Measurements from ENCODE around the gene CDK17.

CDK17 gene

GRCh38 chr12:96271469-96272199 lies 128.6 kb downstream of the CDK17 start:
- in situ Hi-C loops (cut with MboI; ENCODE audit: low sequenced_read_pairs), result no loop called here

GRCh38 chr12:96266238-96266637 lies 134.0 kb downstream of the CDK17 start:
- in situ Hi-C loops (cut with MboI; ENCODE audit: low sequenced_read_pairs), result no loop called here

GRCh38 chr12:96265836-96266235 lies 134.4 kb downstream of the CDK17 start:
- in situ Hi-C loops (cut with MboI; ENCODE audit: low sequenced_read_pairs), result no loop called here

GRCh38 chr12:96265400-96265799 lies 134.8 kb downstream of the CDK17 start:
- in situ Hi-C loops (cut with MboI; ENCODE audit: low sequenced_read_pairs), result no loop called here

GRCh38 chr12:96263449-96263902 lies 136.8 kb downstream of the CDK17 start:
- in situ Hi-C loops (cut with MboI; ENCODE audit: low sequenced_read_pairs), result no loop called here

DNA sequence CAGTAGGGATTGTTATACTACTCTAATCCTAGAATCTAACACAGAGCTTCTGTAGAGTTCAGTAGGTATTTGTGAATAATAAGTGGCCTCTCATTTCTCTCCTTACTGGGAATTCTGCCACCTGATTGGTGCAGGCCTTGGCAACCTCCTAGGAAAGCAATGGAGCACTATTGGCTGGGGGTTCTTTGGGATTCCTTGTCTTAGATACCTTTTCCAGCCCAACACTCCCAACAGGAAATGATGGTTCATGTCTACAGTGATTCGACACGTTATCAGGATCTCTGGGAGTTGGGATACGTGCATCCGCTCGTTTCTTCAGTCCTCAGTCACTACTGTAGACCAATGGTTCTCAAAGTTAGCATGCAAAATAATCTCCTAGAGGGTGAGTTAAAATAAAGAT lies 138.7 kb downstream of the CDK17 start:
- in situ Hi-C loops (cut with MboI; ENCODE audit: low sequenced_read_pairs), result no loop called here

DNA sequence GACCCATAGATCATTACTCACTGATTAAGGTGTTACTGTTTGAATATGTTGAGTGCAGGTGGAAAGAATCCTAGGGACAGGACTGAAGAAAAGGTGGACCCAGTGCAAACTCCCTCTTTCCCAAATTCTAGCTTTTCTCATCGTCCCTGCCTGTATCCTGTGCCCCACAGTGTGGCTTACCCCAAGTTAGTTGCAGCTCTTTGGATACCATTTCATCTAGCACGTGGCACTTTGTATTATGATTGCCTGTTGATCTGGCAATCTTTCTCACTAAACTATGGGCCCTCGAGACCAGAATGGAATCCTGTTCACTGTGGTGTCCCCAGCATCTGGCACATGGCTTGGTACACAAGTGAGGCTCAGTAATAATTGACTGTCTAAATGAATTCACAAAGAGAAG lies 139.6 kb downstream of the CDK17 start:
- in situ Hi-C loops (cut with MboI; ENCODE audit: low sequenced_read_pairs), result no loop called here

- in situ Hi-C loops (cut with MboI; ENCODE audit: low sequenced_read_pairs), result no loop called here
Measured at GRCh38 chr12:96260231-96260630, 140.0 kb downstream of the CDK17 start.

DNA sequence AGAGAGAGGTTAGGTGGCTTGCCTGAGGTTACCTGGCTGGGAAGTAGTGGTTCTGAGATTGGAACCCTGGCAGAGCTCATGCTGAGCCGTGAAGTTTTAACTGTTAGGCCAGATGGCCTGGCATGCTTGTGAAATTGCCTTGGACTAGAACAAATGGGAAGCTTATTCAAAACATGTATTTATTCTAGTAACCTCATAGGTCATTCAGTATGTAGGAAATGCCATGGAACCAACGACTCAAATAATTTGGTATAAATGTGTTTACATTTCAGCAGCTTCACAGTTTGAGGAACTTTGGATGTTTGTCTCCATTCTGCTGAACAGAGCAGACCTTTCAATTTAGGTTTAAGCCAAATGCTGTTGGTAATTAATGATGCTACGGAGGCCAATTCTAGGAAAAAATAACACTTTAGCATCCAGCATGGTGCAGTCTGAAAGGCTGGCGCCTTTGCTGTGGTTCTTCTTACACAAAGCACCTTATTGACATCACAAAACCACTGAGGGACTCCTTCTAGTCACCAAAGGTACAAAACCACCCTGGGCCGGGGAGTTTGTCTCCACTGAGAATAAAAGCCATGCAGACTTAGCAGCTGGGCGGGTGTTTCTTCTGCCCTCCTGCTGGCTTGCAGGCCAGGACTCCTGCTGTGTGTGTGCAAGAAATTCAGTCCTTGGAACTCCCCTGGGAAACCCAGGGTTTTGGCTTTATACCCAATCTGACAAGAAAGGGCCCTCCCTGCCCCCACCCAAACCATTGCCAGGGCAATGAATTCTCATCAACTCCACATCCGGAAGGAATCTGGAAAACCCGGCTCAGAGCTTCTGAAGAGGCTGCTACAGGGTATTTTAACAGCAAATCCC lies 141.9 kb downstream of the CDK17 start:
- in situ Hi-C loops (cut with MboI; ENCODE audit: low sequenced_read_pairs), result no loop called here

GRCh38 chr12:96257550-96258103 lies 142.6 kb downstream of the CDK17 start:
- in situ Hi-C loops (cut with MboI; ENCODE audit: low sequenced_read_pairs), result no loop called here

- in situ Hi-C loops (cut with MboI; ENCODE audit: low sequenced_read_pairs), result no loop called here
Measured at GRCh38 chr12:96256672-96257361, 143.4 kb downstream of the CDK17 start.

DNA sequence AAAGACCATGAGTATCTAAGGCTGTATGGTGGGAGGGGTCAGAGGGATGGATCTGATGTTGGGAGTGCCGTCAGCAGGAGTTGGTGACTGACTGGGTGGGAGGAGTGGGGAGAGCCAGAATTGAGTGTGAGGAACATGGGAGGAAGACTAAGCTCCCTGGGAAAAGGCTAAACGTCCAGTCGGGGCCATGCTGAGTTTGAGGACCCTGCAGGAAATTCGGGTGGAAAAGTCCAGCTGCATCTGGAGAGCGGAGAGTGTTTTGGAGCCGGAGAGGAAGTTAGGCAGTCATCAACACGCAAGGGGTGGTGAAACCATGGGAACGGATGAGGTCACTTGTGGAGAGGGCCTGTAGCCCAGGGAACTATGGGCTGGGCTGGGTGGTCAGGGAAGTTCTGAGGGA lies 145.2 kb downstream of the CDK17 start:
- in situ Hi-C loops (cut with MboI; ENCODE audit: low sequenced_read_pairs), result no loop called here

GRCh38 chr12:96250119-96250685 lies 150.0 kb downstream of the CDK17 start:
- in situ Hi-C loops (cut with MboI; ENCODE audit: low sequenced_read_pairs), result no loop called here

DNA sequence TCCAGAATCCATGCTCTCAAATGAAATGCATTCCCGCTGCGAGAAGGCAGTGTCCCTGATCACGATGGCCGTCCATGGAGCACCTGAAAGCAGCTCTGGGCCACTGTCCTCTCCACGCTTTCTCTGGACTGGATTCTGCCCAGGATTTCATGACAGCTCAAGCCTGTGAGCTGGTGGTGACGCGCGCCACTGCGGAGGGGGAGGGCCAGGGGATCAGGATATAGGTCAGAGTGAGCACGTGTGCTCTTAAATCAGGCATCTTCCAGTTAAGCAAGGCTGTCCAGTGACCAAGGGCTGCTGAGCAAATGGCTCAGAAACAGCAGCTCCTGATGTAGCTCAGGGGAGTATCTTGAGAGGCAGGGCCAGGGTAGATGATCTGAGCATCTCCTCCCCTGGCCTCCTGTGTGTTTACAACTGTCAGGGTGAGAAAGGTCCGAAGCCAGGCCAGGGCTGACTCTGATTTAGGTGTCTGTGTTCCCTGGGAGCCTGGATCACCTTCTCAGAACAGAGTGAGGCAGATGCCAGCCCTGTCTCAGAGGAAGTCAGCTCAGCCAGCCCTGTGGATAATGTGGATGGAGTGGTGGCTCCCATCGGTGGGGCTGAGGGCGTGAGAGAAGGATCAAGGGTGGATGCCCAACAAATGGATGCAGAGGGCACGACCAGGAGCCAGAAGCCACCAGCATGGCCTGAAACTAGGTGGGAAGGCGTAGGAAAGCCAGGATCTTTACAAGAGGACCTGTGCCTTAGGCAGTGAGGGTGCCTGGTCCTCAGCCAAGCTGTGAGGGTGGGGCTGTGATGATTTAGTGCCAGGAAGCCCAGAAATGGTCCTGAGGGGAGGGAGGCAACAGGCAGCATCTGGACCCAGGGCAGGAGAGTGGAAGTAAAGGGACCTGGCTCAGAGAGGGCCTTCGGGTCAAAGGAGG lies 150.8 kb downstream of the CDK17 start:
- in situ Hi-C loops (cut with MboI; ENCODE audit: low sequenced_read_pairs), result no loop called here

DNA sequence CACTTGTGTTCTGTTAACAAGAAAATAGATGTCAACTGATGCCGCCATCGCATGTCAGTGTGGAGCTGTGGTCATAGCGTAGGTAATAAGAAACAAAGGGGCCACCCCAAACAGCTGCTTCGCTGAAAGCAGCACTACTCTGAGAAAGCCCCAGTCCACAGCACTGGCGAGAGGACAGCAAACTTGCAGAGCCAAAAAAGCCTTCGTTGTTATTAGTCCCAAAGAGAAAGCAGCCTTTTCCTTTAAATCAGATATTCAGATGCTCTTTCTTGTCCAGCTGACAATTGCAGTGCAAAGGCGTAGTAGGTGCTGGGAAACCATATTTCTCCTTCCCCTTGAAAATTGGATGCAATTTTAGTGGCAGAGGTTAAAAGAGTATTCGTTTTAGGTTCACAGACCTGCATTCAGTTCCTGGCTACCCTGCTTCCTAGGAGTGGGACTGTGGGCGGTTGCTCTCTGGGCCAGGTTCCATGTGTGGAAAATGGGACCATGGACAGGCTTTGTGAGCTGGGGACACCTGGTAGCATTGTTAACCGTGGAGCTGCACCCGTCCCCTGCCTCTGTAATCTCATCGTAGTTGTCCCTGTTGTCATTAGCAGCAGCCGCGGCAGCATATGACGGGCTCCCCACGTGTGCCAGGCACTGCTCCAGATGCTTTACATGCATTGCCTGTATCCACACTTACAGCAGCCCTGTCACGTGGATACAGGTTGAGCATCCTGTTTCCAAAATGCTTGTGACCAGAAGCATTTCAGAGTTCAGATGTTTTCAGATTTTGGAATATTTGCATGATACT lies 151.9 kb downstream of the CDK17 start:
- in situ Hi-C loops (cut with MboI; ENCODE audit: low sequenced_read_pairs), result no loop called here

DNA sequence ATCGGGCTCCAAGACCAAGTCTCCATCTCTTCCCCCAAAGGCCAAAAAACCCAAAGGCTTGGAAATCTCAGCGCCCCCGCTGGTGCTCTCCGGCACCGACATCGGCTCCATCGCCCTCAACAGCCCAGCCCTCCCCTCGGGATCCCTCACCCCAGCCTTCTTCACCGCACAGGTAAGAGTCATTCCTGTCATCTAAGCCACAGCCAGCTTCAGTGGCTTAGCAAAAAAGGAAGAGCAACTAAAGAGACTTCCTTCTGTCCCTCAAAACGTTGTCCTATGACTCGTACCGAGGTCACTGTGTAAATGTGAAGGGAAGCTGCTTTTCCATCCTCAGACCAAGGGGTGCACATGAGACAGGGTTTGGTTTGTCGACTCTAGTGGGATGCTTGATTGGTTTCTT lies 152.7 kb downstream of the CDK17 start:
- in situ Hi-C loops (cut with MboI; ENCODE audit: low sequenced_read_pairs), result no loop called here

DNA sequence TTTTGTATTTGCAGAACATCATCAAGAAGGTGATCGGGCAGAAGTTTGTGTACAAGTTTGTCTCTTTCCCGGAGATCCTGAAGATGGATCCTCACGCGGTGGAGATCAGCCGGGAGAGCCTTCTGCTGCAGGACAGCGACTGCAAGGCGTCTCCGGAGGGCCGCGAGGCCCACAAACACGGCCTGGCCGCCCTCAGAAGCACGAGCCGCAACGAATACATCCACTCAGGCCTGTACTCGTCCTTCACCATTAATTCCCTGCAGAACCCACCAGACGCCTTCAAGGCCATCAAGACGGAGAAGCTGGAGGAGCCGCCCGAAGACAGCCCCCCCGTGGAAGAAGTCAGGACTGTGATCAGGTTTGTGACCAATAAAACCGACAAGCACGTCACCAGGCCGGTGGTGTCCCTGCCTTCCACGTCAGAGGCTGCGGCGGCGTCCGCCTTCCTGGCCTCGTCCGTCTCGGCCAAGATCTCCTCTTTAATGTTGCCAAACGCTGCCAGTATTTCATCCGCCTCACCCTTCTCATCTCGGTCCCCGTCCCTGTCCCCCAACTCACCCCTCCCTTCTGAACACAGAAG lies 153.2 kb downstream of the CDK17 start:
- in situ Hi-C loops (cut with MboI; ENCODE audit: low sequenced_read_pairs), result no loop called here

DNA sequence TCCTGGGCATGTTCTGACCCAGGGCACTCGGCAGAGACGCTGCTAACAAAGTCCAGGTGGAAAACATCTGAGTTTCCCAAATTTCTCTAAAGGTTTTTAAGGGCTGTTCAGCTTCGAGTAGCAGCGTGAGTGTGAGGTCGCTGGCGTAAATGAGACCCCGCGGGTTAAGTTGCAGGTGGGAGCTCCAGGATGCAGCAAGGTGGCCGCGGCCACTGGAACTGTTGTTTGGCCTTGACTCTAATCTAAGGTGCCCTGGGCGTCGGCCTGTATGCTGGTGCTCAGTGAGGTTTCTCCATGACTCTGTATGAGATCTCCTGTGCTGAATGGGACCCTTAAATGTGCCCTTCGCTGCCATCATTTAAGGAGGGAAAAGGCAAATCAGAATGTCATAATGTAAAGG lies 155.4 kb downstream of the CDK17 start:
- in situ Hi-C loops (cut with MboI; ENCODE audit: low sequenced_read_pairs), result no loop called here

DNA sequence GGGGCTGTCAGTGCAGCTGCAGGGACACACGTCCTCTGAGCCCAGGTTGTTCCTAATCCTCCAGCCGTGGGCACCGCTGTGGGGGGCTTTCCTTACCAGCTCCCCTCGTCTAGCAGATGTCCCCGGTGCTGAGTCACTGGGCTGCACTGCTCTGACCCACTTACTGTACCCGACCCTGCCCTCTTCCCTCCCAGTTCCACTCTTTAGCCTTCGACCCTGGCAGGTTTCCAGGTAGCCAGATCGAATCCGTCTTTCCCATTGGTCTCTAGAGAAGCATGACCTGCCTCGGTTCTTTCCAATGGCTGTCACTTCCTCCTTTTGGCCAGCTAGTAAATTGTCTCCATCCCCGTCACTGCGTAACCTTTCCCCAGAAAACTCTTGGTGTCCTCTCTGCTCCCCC lies 157.6 kb downstream of the CDK17 start:
- in situ Hi-C loops (cut with MboI; ENCODE audit: low sequenced_read_pairs), result no loop called here
